DND-41 (cell line): ENCODE data around the gene TRIP13.

Experiments
- ATAC-seq: fragments of 200-7000 bp; cut with Tn5 transposase; 3 replicates; pipeline ENCODE4 v1.9.1; 2021; ENCODE audit warnings: low read depth; ENCODE audit not compliant: insufficient read depth
- DNase-seq: peaks from one replicate; pipeline ENCODE4 v3.0.0-alpha.2; 2020
- H2AFZ ChIP-seq: 2 replicates; pipeline ENCODE4 v1.6.0; 2012; ENCODE audit warnings: low read depth, low read length
- H3K27ac ChIP-seq: 2 replicates; pipeline ENCODE4 v1.5.1; 2012; ENCODE audit warnings: low read length, inconsistent platforms
- H3K27me3 ChIP-seq: fragments of 200-600 bp; sonication (generic); 2 replicates; pipeline ENCODE4 v1.6.0; 2012; ENCODE audit warnings: low read length, mild to moderate bottlenecking, inconsistent platforms; ENCODE audit not compliant: insufficient read depth, poor library complexity
- H3K36me3 ChIP-seq: 2 replicates; pipeline ENCODE4 v1.5.1; 2012; ENCODE audit warnings: low read length, inconsistent platforms; ENCODE audit not compliant: insufficient read depth
- H3K4me1 ChIP-seq: 2 replicates; pipeline ENCODE4 v1.5.1; 2012; ENCODE audit warnings: mild to moderate bottlenecking, low read length; ENCODE audit not compliant: insufficient read depth
- H3K4me2 ChIP-seq: 2 replicates; pipeline ENCODE4 v1.6.0; 2012; ENCODE audit warnings: mild to moderate bottlenecking, moderate library complexity, low read length, inconsistent platforms; ENCODE audit not compliant: insufficient read depth
- H3K4me3 ChIP-seq, 2 experiments: fragments of 200-600 bp in 1 of 2; shearing (Covaris generic) in 1 of 2; 2 replicates each; pipeline ENCODE4 v1.5.1; 2012 to 2016; ENCODE audit warnings: inconsistent platforms in 2 of 2, low read length in 2 of 2, mild to moderate bottlenecking in 2 of 2, low read depth in 1 of 2, moderate library complexity in 1 of 2
- H3K79me2 ChIP-seq: 2 replicates; pipeline ENCODE4 v1.6.0; 2012; ENCODE audit warnings: low read length, inconsistent platforms; ENCODE audit not compliant: insufficient read depth
- H3K9ac ChIP-seq: 2 replicates; pipeline ENCODE4 v1.6.0; 2012; ENCODE audit warnings: low read depth, mild to moderate bottlenecking, inconsistent platforms, low read length, moderate library complexity
- H3K9me3 ChIP-seq: 2 replicates; pipeline ENCODE4 v1.5.1; 2012; ENCODE audit warnings: low read length, moderate library complexity, mild to moderate bottlenecking, inconsistent platforms; ENCODE audit not compliant: insufficient read depth, severe bottlenecking
- H4K20me1 ChIP-seq: 2 replicates; pipeline ENCODE4 v1.6.0; 2012; ENCODE audit warnings: low read length; ENCODE audit not compliant: insufficient read depth
- CTCF ChIP-seq: IDR thresholded peaks from 2 replicates; pipeline ENCODE4 v1.5.1; 2012; ENCODE audit warnings: borderline replicate concordance, low read length, moderate library complexity, mild to moderate bottlenecking; ENCODE audit not compliant: poor library complexity, severe bottlenecking; ENCODE audit errors: extremely low read depth
- EZH2 ChIP-seq: IDR thresholded peaks from 3 replicates; pipeline ENCODE4 v1.6.1; 2012; ENCODE audit warnings: borderline replicate concordance, low read depth, mild to moderate bottlenecking, moderate library complexity, low read length, inconsistent platforms; ENCODE audit not compliant: severe bottlenecking

Gene TRIP13

DNA sequence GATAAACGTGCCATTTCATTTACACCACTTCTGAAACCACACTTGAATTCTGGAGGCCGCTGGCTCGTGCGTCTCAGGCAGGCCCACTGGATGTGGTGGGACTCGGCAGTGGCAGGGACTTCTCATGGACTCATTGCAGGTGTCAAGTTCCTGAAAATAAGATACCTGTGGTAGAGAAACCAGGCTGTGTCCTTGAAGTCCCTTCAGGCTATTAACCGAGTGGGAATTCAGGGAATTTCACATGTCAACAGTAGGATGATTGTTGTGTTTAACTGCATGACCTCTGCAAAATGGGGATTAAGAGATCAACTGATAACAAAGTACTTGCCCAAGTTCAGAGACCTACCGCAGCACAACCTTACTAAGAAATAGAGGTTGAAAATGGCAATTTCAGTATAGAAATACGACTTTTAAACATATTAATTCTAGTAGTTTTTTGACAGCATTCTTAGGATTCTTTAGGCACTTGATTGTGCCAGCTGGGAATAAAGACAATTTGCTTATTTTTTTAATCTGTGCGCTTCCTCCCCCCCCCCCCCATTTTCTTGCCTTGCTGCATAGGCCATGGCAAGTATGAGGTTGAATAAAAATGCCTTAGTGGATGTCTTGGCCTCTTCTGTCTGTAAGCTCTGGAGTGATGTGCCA is 26.8 kb downstream of the TRIP13 start:
- no peak overlapping the region for H3K4me2 ChIP-seq
- peaks cover 7% of the 10 kb centered on the region; the same call in 1 of the 2 replicates for H4K20me1 ChIP-seq
- ATAC-seq = no peak
- no peaks in the 10 kb centered on the region for H3K79me2 ChIP-seq
- H3K4me1 ChIP-seq = peaks cover 3% of the 10 kb centered on the region
- no peak overlapping the region for H2AFZ ChIP-seq
- H3K9ac ChIP-seq = no peak overlapping the region
- H3K4me3 ChIP-seq = no peak overlapping the region
- no peak overlapping the region for H3K27ac ChIP-seq
- no peaks in the 10 kb centered on the region for H3K9me3 ChIP-seq
- no peaks in the 10 kb centered on the region for H3K27me3 ChIP-seq
- DNase-seq = no peak
- H3K36me3 ChIP-seq = peaks cover 61% of the 10 kb centered on the region
- TF ChIP-seq EZH2 = no peak
- TF ChIP-seq CTCF = no peak

- Histone ChIP-seq H3K9me3 (no peaks in the 10 kb centered on the region), H3K4me1 (peaks cover 3% of the 10 kb centered on the region), H3K9ac (no peak overlapping the region), H4K20me1 (peaks cover 5% of the 10 kb centered on the region; the same call in 1 of the 2 replicates), H3K4me2 (no peak overlapping the region), H3K4me3 (no peak overlapping the region), H3K79me2 (no peaks in the 10 kb centered on the region), H2AFZ (no peak overlapping the region), H3K27ac (no peak overlapping the region), H3K27me3 (no peaks in the 10 kb centered on the region), H3K36me3 (peaks cover 53% of the 10 kb centered on the region)
- ATAC-seq (no peak), DNase-seq (no peak)
- TF ChIP-seq CTCF (no peak), EZH2 (no peak)
Measured at GRCh38 chr5:920321-920720, 27.6 kb downstream of the TRIP13 start.

GRCh38 chr5:921456-922435 is 29.1 kb downstream of the TRIP13 start:
- Histone ChIP-seq H3K4me2 (no peak overlapping the region), H3K4me1 (peaks cover 3% of the 10 kb centered on the region), H3K79me2 (no peaks in the 10 kb centered on the region), H3K9me3 (no peaks in the 10 kb centered on the region), H3K9ac (no peak overlapping the region), H3K4me3 (no peak overlapping the region), H2AFZ (no peak overlapping the region), H3K36me3 (peaks cover 39% of the 10 kb centered on the region), H3K27me3 (no peaks in the 10 kb centered on the region), H3K27ac (no peak overlapping the region), H4K20me1 (peaks cover 5% of the 10 kb centered on the region; the same call in 1 of the 2 replicates)
- DNase-seq (no peak), ATAC-seq (no peak)
- TF ChIP-seq CTCF = no peak
- TF ChIP-seq EZH2 = no peak
